ENCODE data around the gene SDHAF4. TPM values are rescaled to one million over a fixed set of nuclear protein-coding genes. Genes with fewer than 3 reads are reported as not detected.
"Not testable (repeated sequence)": the region's sequence is repeated elsewhere in the genome, so short reads cannot be mapped to it uniquely, and the experiment has no call there.

SDHAF4 gene
- total RNA-seq, 6 donors from 2014 or later, result 5.2 to 14.2 (median 8.8) TPM

DNA sequence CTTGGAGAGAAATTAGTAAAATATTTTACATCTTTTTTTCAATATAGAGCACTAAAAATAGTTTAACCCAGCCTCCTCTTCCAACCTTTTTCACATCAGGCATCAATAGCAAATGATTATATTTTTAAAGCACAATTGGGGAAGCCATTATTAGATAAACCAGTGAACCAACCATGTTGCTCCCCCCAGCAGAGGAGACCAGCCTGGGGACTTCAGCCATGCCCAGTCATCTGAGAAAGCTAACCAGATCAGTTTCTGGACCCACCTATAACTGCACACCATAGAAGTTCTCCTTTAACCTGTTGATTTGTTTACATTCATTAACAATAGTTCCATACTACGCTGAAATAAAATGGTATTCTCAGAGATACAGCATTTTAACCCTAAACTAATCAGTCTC is 13.8 kb upstream of the SDHAF4 start:
- WGBS, 2 donors, result 70 to 82% methylated on average over 1 of the region's 1 CpG
- H3K9me3 ChIP-seq, result no peaks in the 10 kb centered on the region
- DNase-seq (no peak), ATAC-seq (ENCODE audit: low FRiP score in 2 of 2) (no peak)
- TF ChIP-seq POLR2AphosphoS5 (IDR thresholded peaks at IDR 0.05) (no peak), EP300 (IDR thresholded peaks at IDR 0.05) (no peak), POLR2A (IDR thresholded peaks at IDR 0.05) (no peak)
- TF ChIP-seq, protein P1, sequence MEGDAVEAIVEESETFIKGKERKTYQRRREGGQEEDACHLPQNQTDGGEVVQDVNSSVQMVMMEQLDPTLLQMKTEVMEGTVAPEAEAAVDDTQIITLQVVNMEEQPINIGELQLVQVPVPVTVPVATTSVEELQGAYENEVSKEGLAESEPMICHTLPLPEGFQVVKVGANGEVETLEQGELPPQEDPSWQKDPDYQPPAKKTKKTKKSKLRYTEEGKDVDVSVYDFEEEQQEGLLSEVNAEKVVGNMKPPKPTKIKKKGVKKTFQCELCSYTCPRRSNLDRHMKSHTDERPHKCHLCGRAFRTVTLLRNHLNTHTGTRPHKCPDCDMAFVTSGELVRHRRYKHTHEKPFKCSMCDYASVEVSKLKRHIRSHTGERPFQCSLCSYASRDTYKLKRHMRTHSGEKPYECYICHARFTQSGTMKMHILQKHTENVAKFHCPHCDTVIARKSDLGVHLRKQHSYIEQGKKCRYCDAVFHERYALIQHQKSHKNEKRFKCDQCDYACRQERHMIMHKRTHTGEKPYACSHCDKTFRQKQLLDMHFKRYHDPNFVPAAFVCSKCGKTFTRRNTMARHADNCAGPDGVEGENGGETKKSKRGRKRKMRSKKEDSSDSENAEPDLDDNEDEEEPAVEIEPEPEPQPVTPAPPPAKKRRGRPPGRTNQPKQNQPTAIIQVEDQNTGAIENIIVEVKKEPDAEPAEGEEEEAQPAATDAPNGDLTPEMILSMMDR (IDR thresholded peaks at IDR 0.05), result no peak
- H3K4me3 ChIP-seq, result no peak overlapping the region
- no peaks in the 10 kb centered on the region for H3K36me3 ChIP-seq
- no peaks in the 10 kb centered on the region for H3K4me1 ChIP-seq
- H3K27me3 ChIP-seq, result no peaks in the 10 kb centered on the region
- no peak overlapping the region for H3K27ac ChIP-seq

DNA sequence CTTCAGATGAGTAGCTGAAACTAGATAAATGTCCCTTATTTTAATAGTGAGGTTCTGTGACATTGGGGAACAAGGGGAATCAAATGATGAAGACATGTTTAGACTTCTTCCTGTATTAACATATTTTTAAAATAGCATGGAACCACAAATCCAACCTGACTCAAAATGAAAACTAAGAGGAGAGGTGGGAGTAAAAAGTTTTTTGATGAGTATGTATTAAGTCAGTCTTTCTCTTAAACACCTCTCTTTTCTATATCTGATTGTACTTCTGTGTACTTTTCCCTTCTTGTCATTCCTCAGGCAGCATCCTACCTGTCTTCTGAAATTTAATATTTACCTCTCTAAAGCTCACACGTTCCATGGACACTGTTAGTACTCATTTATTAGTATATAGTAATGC is 8.7 kb upstream of the SDHAF4 start:
- ATAC-seq (ENCODE audit: low FRiP score in 2 of 2) (no peak), DNase-seq (no peak)
- 85 to 100% methylated on average over 1 of the region's 1 CpG for WGBS, 2 donors
- no peaks in the 10 kb centered on the region for H3K4me1 ChIP-seq
- no peak overlapping the region for H3K27ac ChIP-seq
- no peak overlapping the region for H3K4me3 ChIP-seq
- TF ChIP-seq EP300 (IDR thresholded peaks at IDR 0.05), result no peak
- no peak for TF ChIP-seq POLR2AphosphoS5 (IDR thresholded peaks at IDR 0.05)
- no peak for TF ChIP-seq POLR2A (IDR thresholded peaks at IDR 0.05)
- TF ChIP-seq, protein P1 (IDR thresholded peaks at IDR 0.05), result no peak
- H3K9me3 ChIP-seq, result no peaks in the 10 kb centered on the region
- no peaks in the 10 kb centered on the region for H3K27me3 ChIP-seq
- H3K36me3 ChIP-seq, result no peaks in the 10 kb centered on the region

DNA sequence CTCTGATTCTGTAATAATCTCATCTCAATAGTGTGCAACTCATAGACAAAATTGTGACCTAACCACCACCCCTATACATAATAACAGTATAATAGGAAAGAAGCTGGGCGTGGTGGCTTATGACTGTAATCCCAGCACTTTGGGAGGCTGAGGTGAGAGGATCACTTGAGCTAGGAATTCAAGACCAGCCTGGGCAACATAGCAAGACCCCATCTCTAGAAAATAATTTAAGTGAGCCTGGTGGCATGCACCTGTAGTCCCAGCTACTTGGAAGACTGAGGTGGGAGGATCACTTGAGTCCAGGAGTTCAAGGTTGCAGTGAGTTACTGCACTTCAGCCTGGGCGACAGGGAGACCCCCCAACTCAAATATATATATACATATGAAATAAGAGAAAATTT is 4.3 kb upstream of the SDHAF4 start:
- 80 to 95% methylated on average over 2 of the region's 2 CpGs for WGBS, 2 donors
- H3K27me3 ChIP-seq; H3K36me3 ChIP-seq; H3K4me1 ChIP-seq; H3K4me3 ChIP-seq; ATAC-seq (ENCODE audit: low FRiP score in 2 of 2); H3K27ac ChIP-seq; H3K9me3 ChIP-seq; DNase-seq: not testable (repeated sequence)

DNA sequence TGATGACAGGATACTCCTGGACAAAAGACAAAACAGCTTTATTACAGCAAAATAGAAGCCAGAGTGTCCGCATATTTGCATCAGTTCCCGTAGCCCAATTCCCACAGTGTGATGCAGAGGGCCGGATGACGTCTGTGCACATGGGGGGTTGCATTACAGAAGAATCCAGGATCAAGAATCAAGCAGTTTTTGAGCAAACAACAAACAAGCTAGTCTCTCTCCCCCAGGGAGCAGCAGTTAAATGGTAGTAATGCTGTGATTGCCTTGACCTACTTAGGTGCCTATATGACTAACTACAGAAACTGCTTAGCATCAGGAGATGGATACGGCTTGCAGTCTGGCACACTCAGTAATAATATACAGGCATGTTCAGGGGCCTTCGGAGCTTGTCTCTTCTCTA is 3.2 kb upstream of the SDHAF4 start:
- Histone ChIP-seq H3K4me1 (peaks cover 5 to 18% (median 9%) of the 10 kb centered on the region in 4 donors), H3K36me3 (no peaks in the 10 kb centered on the region), H3K27ac (no peak overlapping the region), H3K27me3 (no peaks in the 10 kb centered on the region), H3K4me3 (no peak overlapping the region), H3K9me3 (no peaks in the 10 kb centered on the region)
- WGBS, 2 donors, result 75 to 77% methylated on average over 6 of the region's 6 CpGs
- TF ChIP-seq, protein P1 (IDR thresholded peaks at IDR 0.05), result no peak
- no peak for TF ChIP-seq EP300 (IDR thresholded peaks at IDR 0.05)
- TF ChIP-seq POLR2AphosphoS5 (IDR thresholded peaks at IDR 0.05), result no peak
- no peak for TF ChIP-seq POLR2A (IDR thresholded peaks at IDR 0.05)
- DNase-seq (no peak), ATAC-seq (ENCODE audit: low FRiP score in 2 of 2) (no peak)

DNA sequence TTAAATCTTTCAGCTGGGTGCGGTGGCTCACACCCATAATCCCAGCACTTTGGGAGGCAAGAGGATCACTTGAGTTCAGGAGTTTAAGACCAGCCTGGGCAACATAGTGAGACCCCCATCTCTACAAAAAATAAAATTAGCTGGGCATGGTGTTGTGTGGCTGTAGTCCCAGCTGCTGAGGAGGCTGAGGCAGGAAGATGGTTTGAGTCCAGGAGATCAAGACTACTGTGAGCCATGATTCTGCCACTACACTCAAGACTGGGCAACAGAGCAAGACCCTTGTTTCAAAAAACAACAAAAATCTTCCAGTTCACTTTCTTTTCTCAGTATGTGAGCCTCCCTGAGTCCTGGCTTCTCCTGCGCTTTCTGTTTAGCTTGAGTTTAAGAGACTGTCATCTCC is 7.9 kb downstream of the SDHAF4 start:
- ATAC-seq (ENCODE audit: low FRiP score in 2 of 2), result no peak
- no peak overlapping the region for H3K27ac ChIP-seq
- no peaks in the 10 kb centered on the region for H3K9me3 ChIP-seq
- TF ChIP-seq POLR2AphosphoS5 (IDR thresholded peaks at IDR 0.05) (no peak), EP300 (IDR thresholded peaks at IDR 0.05) (no peak), POLR2A (IDR thresholded peaks at IDR 0.05) (no peak)
- TF ChIP-seq, protein P1 (IDR thresholded peaks at IDR 0.05), result no peak
- H3K36me3 ChIP-seq, result no peaks in the 10 kb centered on the region
- peaks cover 0 to 8% (median 2%) of the 10 kb centered on the region in 4 donors for H3K4me1 ChIP-seq
- no peak for DNase-seq
- no peaks in the 10 kb centered on the region for H3K27me3 ChIP-seq
- WGBS, 2 donors, result 100% methylated on average over 2 of the region's 2 CpGs
- H3K4me3 ChIP-seq, result no peak overlapping the region
